Measurements from ENCODE around the gene ERMN. TPM values are rescaled to one million over a fixed set of nuclear protein-coding genes. Genes with fewer than 3 reads are reported as not detected.

Gene ERMN
- total and polyA plus RNA-seq, 2 experiments from 2014 or later = 0.07 to 0.64 TPM

DNA sequence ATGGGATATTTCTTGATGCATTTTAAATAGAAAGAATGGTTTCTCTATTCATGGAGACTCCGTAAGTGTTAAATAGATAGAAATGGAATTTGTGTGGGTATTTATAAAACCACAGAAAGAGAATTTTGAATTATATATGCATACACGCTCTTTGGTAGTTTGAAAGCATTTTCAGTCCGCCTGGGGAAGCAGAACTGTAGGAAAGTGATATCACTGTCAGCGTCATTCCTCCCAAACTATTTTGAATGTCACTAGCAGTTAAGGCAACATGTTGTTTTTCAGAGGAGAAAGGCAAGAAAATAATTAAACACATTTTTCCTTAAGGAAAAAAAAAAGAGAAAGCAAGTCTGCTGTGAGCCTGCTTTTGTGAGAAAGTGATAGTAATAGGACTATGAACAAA is 8.7 kb upstream of the ERMN start:
- DNase-seq (ENCODE audit: low spot score) = no peak
- H3K27me3 ChIP-seq = no peaks in the 10 kb centered on the region
- H4K20me1 ChIP-seq (ENCODE audit: insufficient read depth, poor library complexity, severe bottlenecking) = no peaks in the 10 kb centered on the region
- no peak overlapping the region for H3K27ac ChIP-seq
- 90% methylated on average over 4 of the region's 4 CpGs for WGBS (ENCODE audit: low lambda C conversion rate, missing lambda C conversion rate)
- no peaks in the 10 kb centered on the region for H3K9me3 ChIP-seq (ENCODE audit: low read depth)
- no peak overlapping the region for H3K4me2 ChIP-seq
- no peaks in the 10 kb centered on the region for H3K9me2 ChIP-seq (replicated peaks; ENCODE audit: insufficient read depth)
- H3K36me3 ChIP-seq (replicated peaks; ENCODE audit: insufficient read depth, low read depth) = no peaks in the 10 kb centered on the region
- no peaks in the 10 kb centered on the region for H3K79me2 ChIP-seq
- no peaks in the 10 kb centered on the region for H3K4me1 ChIP-seq (ENCODE audit: insufficient read depth)
- no peak overlapping the region for H3K4me3 ChIP-seq
- TF ChIP-seq, protein P1, sequence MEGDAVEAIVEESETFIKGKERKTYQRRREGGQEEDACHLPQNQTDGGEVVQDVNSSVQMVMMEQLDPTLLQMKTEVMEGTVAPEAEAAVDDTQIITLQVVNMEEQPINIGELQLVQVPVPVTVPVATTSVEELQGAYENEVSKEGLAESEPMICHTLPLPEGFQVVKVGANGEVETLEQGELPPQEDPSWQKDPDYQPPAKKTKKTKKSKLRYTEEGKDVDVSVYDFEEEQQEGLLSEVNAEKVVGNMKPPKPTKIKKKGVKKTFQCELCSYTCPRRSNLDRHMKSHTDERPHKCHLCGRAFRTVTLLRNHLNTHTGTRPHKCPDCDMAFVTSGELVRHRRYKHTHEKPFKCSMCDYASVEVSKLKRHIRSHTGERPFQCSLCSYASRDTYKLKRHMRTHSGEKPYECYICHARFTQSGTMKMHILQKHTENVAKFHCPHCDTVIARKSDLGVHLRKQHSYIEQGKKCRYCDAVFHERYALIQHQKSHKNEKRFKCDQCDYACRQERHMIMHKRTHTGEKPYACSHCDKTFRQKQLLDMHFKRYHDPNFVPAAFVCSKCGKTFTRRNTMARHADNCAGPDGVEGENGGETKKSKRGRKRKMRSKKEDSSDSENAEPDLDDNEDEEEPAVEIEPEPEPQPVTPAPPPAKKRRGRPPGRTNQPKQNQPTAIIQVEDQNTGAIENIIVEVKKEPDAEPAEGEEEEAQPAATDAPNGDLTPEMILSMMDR (IDR thresholded peaks at IDR 0.05; ENCODE audit: poor library complexity) = no peak
- TF ChIP-seq EZH2phosphoT487 (IDR thresholded peaks at IDR 0.05; ENCODE audit: low read depth, severe bottlenecking, unreplicated experiment) (no peak), EZH2 (IDR thresholded peaks at IDR 0.05; ENCODE audit: borderline replicate concordance) (no peak)
- no peak overlapping the region for H2AFZ ChIP-seq

DNA sequence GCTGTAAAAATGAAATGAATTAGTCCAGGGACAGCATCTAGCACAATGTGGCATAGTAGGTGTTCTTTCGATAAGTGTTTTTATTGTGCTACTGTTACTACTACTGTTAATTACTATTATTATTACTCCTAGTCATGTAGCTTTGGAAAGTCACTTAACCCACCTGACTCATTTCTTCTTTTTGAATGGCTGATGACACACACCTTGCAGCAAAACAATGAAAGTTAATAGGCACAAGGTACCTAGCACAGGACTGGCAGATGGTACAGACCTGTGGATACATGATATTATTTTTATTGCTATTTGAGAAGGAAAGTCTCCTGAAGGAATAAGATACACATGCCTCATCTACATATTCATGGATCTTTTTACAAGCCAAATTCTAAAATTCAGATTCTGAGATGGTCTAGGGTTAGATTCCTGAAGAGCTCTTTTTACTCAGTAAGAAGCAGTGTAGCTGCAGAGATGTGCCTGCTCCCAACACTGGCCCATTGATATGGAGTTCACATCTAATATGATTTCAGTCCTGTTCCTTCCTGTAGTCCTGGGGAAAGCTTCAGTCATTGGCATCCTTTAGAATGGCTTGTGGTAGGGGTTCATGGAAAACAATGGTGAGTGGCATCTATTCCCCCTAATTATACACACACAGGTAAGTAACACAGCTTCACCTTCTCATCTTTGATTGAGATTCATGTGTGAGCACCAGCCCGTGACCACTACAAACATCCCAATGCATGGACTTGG is 7.9 kb upstream of the ERMN start:
- TF ChIP-seq EZH2phosphoT487 (IDR thresholded peaks at IDR 0.05; ENCODE audit: low read depth, severe bottlenecking, unreplicated experiment) (no peak), EZH2 (IDR thresholded peaks at IDR 0.05; ENCODE audit: borderline replicate concordance) (no peak)
- TF ChIP-seq, protein P1 (IDR thresholded peaks at IDR 0.05; ENCODE audit: poor library complexity) = no peak
- H3K9me2 ChIP-seq (replicated peaks; ENCODE audit: insufficient read depth) = no peaks in the 10 kb centered on the region
- no peaks in the 10 kb centered on the region for H4K20me1 ChIP-seq (ENCODE audit: insufficient read depth, poor library complexity, severe bottlenecking)
- H3K27me3 ChIP-seq = no peaks in the 10 kb centered on the region
- no peak overlapping the region for H3K4me2 ChIP-seq
- no peaks in the 10 kb centered on the region for H3K9me3 ChIP-seq (ENCODE audit: low read depth)
- H3K27ac ChIP-seq = no peak overlapping the region
- H3K4me1 ChIP-seq (ENCODE audit: insufficient read depth) = no peaks in the 10 kb centered on the region
- H2AFZ ChIP-seq = no peak overlapping the region
- H3K36me3 ChIP-seq (replicated peaks; ENCODE audit: insufficient read depth, low read depth) = no peaks in the 10 kb centered on the region
- no peaks in the 10 kb centered on the region for H3K79me2 ChIP-seq
- 100% methylated on average over 2 of the region's 2 CpGs for WGBS (ENCODE audit: low lambda C conversion rate, missing lambda C conversion rate)
- no peak overlapping the region for H3K4me3 ChIP-seq
- DNase-seq (ENCODE audit: low spot score) = no peak

DNA sequence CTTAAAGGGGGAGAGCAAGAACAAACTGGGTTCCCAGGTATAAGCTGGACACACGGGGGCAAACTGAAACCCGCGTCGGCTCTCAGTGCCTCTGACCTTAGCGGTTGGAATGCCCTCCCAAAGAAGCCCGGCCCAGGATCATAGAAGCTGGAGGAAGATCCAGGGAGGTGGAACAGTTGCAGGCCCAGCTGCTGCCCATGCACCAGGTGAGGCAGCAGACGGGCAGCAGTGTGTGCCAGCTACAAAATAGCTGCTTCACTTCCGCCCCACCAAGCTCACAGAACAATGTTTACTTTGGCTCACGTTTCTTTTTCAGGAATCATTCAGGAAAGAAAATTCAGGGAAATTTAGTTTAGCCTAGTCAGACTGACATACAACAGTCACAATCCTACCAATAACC is 3.9 kb upstream of the ERMN start:
- Histone ChIP-seq H3K4me1 (ENCODE audit: insufficient read depth) (peaks cover 4% of the 10 kb centered on the region), H3K4me2 (no peak overlapping the region), H3K27me3 (no peaks in the 10 kb centered on the region), H4K20me1 (ENCODE audit: insufficient read depth, poor library complexity, severe bottlenecking) (no peaks in the 10 kb centered on the region), H3K9me2 (replicated peaks; ENCODE audit: insufficient read depth) (no peaks in the 10 kb centered on the region), H2AFZ (no peak overlapping the region), H3K79me2 (no peaks in the 10 kb centered on the region), H3K27ac (no peak overlapping the region), H3K4me3 (no peak overlapping the region), H3K36me3 (replicated peaks; ENCODE audit: insufficient read depth, low read depth) (no peaks in the 10 kb centered on the region), H3K9me3 (ENCODE audit: low read depth) (no peaks in the 10 kb centered on the region)
- TF ChIP-seq EZH2phosphoT487 (IDR thresholded peaks at IDR 0.05; ENCODE audit: low read depth, severe bottlenecking, unreplicated experiment) (no peak), EZH2 (IDR thresholded peaks at IDR 0.05; ENCODE audit: borderline replicate concordance) (no peak)
- DNase-seq (ENCODE audit: low spot score) = no peak
- 85% methylated on average over 9 of the region's 9 CpGs for WGBS (ENCODE audit: low lambda C conversion rate, missing lambda C conversion rate)

DNA sequence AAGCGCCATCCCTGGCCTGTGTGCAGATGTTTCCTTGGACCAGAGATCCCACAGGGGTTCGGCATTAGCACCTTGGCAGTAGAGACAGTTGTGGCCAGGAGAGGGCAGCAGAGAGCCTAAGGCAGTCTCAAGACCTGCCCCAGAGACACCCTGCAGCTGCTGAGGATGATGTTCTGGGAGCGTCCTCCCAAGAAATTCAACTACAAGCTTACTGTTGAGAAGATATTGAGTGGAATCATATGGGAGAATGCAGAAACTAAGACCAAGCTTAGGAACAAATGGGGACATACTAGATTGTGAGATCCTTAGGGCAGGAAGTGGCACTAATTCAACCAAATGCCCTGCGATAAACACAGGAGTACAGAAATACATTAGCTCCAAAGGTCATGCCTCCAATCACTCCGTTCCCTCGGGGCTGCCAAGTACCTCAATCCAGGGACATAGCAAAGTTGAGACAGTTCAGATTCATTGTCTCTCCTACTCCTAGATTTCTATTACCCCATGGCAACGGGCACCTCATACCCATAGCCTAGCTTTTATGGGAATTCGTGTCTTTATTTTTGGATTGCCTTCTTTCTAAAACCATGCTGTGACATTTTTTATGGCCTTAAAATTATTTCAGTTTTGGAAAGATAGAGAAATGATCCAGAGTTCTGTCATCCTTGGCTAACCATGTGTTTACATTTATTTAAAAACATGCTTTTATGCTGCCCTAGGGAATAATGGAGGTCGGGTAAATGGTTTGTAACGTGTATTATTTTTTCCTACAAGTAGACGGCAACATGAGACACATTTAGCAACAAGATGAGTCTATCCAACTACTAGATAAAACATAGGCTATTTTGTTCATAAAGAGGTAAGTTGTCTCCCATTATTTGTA is 2.2 kb upstream of the ERMN start:
- 56% methylated on average over 11 of the region's 11 CpGs for WGBS (ENCODE audit: low lambda C conversion rate, missing lambda C conversion rate)
- Histone ChIP-seq H3K79me2 (no peaks in the 10 kb centered on the region), H3K4me2 (no peak overlapping the region), H3K27ac (no peak overlapping the region), H4K20me1 (ENCODE audit: insufficient read depth, poor library complexity, severe bottlenecking) (no peaks in the 10 kb centered on the region), H3K9me2 (replicated peaks; ENCODE audit: insufficient read depth) (no peaks in the 10 kb centered on the region), H3K27me3 (no peaks in the 10 kb centered on the region), H2AFZ (no peak overlapping the region), H3K36me3 (replicated peaks; ENCODE audit: insufficient read depth, low read depth) (no peaks in the 10 kb centered on the region), H3K4me3 (no peak overlapping the region), H3K9me3 (ENCODE audit: low read depth) (no peaks in the 10 kb centered on the region), H3K4me1 (ENCODE audit: insufficient read depth) (peaks cover 4% of the 10 kb centered on the region)
- TF ChIP-seq, protein P1 (IDR thresholded peaks at IDR 0.05; ENCODE audit: poor library complexity) = peak; percentile 71
- TF ChIP-seq EZH2 (IDR thresholded peaks at IDR 0.05; ENCODE audit: borderline replicate concordance) (no peak), EZH2phosphoT487 (IDR thresholded peaks at IDR 0.05; ENCODE audit: low read depth, severe bottlenecking, unreplicated experiment) (no peak)
- peak; percentile 89 for DNase-seq (ENCODE audit: low spot score)
